Left forelimb (tissue), 1 donor: ENCODE data around the gene A4GALT.

ENCODE experiments used
- DNase-seq: peaks from one replicate; pipeline ENCODE4 v3.0.0-alpha.2; 2018; ENCODE audit warnings: low spot score

The A4GALT gene

GRCh38 chr22:42701694-42702093 is 19.0 kb downstream of the A4GALT start:
- no peak for DNase-seq

GRCh38 chr22:42700901-42701300 is 19.8 kb downstream of the A4GALT start:
- DNase-seq: no peak

DNA sequence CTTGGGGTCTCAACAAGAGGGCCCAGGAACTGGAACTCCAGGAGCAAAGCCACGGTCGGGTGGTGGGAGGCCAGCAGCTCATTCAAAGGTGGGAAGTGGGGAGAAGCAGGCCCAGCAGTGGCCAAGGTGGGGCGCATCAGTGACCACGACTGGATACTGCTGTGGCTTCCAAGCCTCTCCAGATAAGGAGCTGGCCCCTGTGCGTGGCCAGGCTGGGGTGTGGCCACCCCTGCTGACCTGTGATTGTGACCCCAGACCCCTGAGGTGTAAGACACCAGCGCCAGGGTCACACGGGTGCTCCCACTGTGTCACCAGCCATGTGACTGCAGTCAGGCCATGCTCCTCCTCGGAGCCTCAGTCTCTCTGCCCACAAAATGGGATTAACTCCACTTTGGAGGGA is 20.3 kb downstream of the A4GALT start:
- DNase-seq: no peak

DNA sequence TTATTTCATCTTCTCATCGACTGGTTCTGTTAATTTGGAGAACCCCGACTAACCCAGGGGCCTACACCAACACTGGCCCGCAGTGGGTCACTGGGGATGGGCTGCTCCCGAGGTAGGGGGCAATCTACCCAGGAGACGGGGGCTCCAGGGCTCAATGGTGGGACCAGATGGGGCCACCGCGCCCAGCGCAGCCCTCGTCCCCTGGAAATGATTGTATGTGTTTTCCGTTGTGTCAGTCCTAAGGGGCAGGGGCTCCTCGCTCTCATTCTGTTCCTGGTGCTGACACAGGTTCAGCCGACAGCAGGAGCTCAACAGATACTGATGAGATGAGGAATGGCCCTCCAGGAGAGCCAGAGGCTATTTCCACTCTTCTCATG is 20.7 kb downstream of the A4GALT start:
- no peak for DNase-seq

DNA sequence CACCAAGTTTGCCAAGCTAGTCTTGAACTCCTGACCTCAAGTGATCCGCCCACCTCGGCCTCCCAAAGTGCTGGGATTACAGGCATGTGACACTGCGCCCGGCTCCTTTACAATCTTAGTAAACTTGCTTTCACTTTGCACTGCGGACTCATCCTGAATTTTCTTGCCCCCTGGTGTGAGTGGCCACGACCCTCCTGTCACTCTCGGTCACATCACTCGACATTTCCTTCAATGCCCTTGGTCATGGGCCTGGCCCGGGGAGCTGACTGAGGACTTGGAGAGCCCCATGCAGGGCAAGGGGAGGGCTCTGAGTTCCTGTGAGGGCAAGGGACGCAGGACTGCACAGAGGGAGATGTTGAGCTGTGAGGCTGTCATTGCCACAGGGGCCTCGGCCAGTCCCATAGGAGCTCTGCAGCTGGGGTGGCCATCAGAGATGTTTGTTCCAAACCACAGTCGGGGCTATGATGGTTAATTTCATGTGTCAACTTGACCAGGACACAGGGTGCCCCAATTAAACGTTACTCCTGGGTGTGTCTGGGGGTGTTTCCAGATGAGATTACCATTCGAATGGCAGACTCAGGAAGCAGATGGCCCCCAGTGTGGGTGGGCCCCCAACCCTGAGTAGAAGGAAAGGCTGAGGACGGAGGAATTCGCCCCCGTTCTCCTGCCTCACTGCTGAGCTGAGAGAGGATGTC is 21.2 kb downstream of the A4GALT start:
- DNase-seq: no peak

- no peak for DNase-seq
Measured at GRCh38 chr22:42697542-42698013, 23.1 kb downstream of the A4GALT start.

DNA sequence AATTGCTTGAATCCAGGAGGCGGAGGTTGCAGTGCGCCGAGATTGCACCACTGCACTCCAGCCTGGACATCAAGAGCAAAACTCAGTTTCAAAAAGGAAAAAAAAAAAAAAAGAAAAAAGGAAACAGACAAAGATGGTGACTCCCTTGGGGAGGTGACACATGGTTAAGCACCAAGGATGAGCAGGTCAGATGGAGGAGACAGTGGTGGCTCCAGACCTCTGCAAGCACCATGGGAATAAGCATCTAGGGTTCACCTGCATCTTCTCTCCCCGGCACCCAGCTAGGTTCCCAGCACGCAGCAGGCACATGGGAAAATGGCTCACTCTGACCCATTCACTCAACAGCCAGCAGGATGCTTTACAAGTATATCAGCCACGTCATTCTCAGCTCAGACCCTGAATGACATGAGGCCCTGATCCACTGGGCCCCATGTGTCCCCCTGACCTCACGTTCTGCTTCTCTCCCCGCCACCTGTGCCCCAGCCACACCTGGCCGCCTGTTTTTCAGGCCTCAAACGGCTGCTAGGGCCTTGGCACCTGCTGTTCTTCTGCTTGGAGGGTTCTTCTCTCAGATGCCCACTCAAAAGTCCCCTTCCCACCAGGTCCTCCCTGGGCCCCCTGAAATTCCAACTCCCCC is 24.2 kb downstream of the A4GALT start:
- DNase-seq: no peak

GRCh38 chr22:42695294-42695693 is 25.4 kb downstream of the A4GALT start:
- DNase-seq: no peak

- no peak for DNase-seq
Measured at GRCh38 chr22:42693763-42694683, 26.6 kb downstream of the A4GALT start.

DNA sequence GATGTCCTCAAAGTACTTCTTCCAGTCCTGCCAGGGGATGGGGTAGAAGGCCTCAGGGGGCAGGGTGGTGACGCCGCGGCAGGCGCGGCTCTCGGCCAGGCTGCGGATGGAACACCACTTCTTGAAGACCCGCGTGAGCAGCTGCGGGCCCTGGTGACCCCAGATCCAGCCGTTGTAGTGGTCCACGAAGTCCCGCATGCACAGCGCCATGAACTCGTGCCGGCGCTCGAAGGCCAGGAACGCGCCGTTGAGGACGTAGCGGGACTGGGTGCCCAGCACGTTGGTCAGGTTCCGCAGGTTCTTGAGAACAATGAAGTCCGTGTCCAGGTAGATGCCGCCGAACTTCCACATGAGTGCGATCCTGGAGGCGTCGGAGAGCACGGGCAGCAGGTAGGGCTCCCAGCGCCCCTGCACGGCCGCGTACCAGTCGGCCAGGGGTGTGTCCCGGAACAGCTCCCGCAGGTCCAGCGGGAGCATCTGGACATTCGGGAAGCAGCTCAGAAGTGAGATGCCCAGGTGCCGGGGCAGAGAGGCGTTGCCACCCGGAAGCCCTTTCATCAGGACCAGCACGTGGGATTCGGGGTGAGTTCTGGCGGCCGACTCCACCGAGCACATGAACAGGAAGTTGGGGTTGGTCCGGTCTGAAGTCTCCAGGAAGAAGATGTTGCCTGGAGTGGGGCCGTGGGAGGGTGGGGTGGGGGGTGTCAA is 27.5 kb downstream of the A4GALT start:
- no peak for DNase-seq

GRCh38 chr22:42692239-42693054 is 28.2 kb downstream of the A4GALT start:
- no peak for DNase-seq

- no peak for DNase-seq
Measured at GRCh38 chr22:42691440-42691839, 29.2 kb downstream of the A4GALT start.

DNA sequence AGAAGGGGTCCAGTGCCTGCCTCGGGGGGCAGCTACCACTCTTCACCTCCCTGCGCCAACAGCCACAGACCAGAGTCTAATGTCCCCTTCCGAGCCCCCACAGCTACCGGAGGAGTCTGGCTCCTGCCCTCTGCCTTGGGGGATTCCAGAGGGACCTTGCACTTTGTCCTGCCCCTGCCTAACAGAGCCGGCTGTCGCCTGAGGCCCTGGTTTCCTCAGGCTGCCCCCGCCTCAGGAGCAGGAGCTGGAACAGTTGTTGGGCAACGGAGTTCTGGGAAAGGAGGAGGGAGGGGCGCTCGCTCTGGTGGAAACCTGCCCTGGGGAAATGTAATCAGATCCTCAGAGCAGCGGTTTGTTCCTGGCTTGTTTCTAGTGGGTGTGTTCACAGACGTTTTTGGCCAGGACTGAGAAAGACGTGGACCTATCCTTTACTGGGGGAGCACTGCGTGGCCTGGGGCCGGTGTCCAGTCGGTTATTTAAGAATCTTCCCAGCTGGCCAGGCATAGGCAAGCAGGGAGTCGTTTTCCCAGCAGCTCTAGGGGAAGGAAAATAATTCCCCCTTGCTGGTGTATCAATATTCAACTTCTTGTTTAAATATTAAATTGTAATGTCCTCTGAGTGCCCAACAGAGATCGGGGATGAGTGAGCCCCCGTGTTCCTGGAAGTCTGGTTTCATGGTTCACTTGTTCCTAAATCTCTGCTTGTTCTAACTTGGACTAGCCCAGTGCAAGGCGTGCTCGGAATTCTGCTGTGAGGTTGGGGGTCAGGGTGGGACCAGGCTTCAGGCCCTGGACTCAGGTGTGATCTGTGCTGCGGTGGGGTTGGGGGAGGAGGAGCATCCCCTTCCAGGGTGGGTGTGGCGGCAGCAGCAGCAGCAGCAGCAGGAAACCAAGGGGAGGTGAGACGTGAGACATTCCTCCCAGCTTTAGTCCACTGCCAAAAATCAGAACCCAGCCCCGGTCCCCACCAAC is 32.1 kb downstream of the A4GALT start:
- peak; percentile 91 for DNase-seq

- no peak for DNase-seq
Measured at GRCh38 chr22:42686756-42687491, 33.7 kb downstream of the A4GALT start.

DNA sequence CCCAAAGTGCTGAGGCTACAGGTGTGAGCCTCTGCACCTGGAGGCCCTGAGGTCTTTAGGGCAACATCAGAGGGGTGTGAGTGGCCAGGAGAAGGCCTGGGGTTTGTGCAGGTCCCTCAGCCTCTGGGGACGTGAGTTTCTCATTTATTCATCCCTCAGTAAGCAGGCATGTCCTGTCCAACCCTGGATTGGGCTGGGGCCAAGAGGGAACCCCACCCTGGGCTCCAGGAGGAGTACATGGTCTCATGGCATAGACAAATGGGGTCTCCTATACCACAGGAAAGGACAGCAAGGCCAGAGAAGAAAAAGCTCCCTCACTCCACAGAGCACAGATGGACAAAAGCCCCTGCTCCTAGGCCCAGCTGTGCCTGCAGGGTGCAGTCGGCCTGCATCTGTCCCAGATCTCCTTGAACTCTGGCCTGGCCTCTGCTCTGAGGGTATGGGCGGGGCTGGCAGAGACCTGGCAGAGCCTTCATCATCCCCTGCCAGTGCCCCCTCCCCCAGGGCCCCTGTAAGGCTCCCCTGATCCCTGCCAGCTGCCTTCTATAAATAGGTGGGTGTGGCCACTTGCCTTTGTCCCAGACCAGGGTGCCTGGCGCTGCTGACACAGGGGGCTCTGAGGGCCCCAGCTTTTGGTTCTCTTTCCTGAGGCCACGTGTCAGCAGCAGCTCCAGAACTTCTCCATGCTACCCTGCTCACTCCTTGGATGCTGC is 34.6 kb downstream of the A4GALT start:
- DNase-seq: no peak

DNA sequence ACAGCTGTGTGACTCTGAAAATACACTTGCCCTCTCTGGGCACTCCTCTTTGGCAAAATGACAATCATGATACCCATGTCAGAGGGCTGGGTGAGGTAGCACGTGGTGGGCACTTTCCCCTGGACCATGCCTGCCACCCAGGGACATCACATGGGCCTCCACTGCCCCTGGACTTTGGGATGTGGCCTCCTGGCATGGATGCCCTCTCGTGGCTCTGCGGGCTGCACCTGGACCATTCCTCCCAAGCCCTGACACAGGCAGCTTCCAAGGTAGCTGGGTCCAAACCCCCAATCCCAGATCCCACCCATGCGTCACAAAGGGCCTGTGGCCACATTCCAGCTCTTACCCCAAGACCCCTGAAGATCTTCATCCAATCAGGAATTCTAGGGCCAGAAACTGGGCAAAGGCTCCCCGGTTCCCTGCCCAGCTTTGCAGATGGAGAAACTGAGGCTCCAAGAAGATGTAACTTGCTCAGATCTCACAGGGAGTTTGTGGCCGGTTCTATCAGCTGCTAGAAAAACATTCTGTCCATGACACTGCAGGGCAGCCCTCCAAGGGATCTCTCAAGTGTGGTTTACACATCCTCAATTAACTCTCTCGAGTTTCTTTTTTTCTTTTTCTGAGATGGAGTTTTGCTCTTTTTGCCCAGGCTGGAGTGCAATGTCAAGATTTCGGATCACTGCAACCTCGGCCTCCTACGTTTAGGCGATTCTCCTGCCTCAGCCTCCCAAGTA is 36.0 kb downstream of the A4GALT start:
- DNase-seq: no peak

DNA sequence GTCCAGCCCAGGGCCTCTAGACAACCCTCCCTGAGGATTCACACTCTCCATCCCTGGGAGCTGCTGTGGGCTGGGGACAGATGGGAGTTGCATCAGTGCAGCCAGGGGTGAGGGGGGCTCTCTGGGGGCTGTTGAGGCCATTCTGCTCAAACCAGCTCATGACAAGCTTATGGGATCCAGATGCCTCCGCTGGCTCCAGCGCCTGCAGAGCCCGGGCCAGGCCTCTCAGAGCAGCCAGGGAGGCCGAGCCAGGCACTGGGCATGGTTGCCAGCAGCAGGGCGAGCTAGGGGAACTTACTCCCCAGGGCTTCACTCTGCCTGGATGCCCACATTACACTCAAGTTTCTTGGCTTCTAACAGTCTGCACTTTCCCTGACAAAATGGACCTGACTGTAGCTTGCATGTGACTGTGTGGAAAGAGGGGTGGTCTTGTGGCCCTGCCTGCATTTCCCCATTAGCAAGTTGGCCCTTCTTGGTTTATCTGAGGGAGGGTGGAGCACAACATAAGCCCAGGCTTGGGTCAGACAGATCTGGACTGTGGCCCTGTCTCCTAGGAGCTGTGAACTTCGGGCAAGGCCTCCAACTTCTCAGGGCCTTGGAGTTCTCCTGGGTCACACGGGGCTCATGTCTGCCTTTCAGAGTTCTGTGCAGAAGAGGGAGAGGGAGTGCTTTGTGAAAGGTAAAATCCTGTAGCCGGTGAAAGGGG is 36.9 kb downstream of the A4GALT start:
- DNase-seq: no peak
